Brain microvascular endothelial cell (primary cell): Measurements from ENCODE around the gene PLCB1.

Experiments
- DNase-seq: peaks from one replicate; pipeline ENCODE4 v3.0.0-alpha.2; 2020
- H3K27ac ChIP-seq: fragments of 250-450 bp; sonication (Bioruptor Pico); 2 replicates; pipeline ENCODE4 v1.5.1; 2020; ENCODE audit warnings: mild to moderate bottlenecking, moderate library complexity
- H3K27me3 ChIP-seq: fragments of 250-450 bp; sonication (Bioruptor Pico); replicated peaks from 2 replicates; pipeline ENCODE4 v1.5.1; 2020; ENCODE audit warnings: mild to moderate bottlenecking
- H3K36me3 ChIP-seq: fragments of 250-450 bp; sonication (Bioruptor Pico); replicated peaks from 2 replicates; pipeline ENCODE4 v1.5.1; 2020; ENCODE audit warnings: mild to moderate bottlenecking
- H3K4me3 ChIP-seq: 2 replicates; pipeline ENCODE4 v1.5.1; 2011; ENCODE audit warnings: low read depth, mild to moderate bottlenecking, control low read depth, low read length, moderate library complexity
- CTCF ChIP-seq: IDR thresholded peaks from 2 replicates; pipeline ENCODE4 v1.5.1; 2011; ENCODE audit warnings: low read depth, mild to moderate bottlenecking, moderate library complexity, low read length, control low read depth, inconsistent platforms; ENCODE audit errors: missing control alignments
- in situ Hi-C: cut with HindIII; loops from 2 replicates; pipeline ENCODE4 v1.10.0; 2017; ENCODE audit warnings: low sequenced_read_pairs, low pct_ligation_motif_present

PLCB1 gene

GRCh38 chr20:8855315-8855714 is 723.2 kb downstream of the PLCB1 start:
- no peak for DNase-seq
- H3K27ac ChIP-seq: no peak overlapping the region
- no peaks in the 10 kb centered on the region for H3K36me3 ChIP-seq
- H3K4me3 ChIP-seq: no peak overlapping the region
- in situ Hi-C loops: no loop called here
- no peak for TF ChIP-seq CTCF
- H3K27me3 ChIP-seq: no peaks in the 10 kb centered on the region

GRCh38 chr20:8856668-8857067 is 724.6 kb downstream of the PLCB1 start:
- Histone ChIP-seq H3K36me3 (no peaks in the 10 kb centered on the region), H3K4me3 (no peak overlapping the region), H3K27ac (no peak overlapping the region), H3K27me3 (no peaks in the 10 kb centered on the region)
- in situ Hi-C loops: no loop called here
- no peak for TF ChIP-seq CTCF
- DNase-seq: no peak

GRCh38 chr20:8858181-8858787 is 726.2 kb downstream of the PLCB1 start:
- no peak overlapping the region for H3K27ac ChIP-seq
- in situ Hi-C loops: no loop called here
- no peaks in the 10 kb centered on the region for H3K27me3 ChIP-seq
- H3K36me3 ChIP-seq: no peaks in the 10 kb centered on the region
- no peak overlapping the region for H3K4me3 ChIP-seq
- no peak for TF ChIP-seq CTCF
- peak; percentile 19 for DNase-seq

GRCh38 chr20:8860011-8860495 is 728.0 kb downstream of the PLCB1 start:
- Histone ChIP-seq H3K27me3 (no peaks in the 10 kb centered on the region), H3K27ac (peak overlapping the region; percentile 77), H3K4me3 (no peak overlapping the region), H3K36me3 (no peaks in the 10 kb centered on the region)
- DNase-seq: peak; percentile 82
- no peak for TF ChIP-seq CTCF
- in situ Hi-C loops: no loop called here

GRCh38 chr20:8862092-8862491 is 730.0 kb downstream of the PLCB1 start:
- no peaks in the 10 kb centered on the region for H3K27me3 ChIP-seq
- H3K4me3 ChIP-seq: no peak overlapping the region
- H3K36me3 ChIP-seq: no peaks in the 10 kb centered on the region
- no peak for TF ChIP-seq CTCF
- H3K27ac ChIP-seq: no peak overlapping the region
- in situ Hi-C loops: no loop called here
- DNase-seq: no peak

GRCh38 chr20:8865636-8866035 is 733.6 kb downstream of the PLCB1 start:
- DNase-seq: no peak
- Histone ChIP-seq H3K27me3 (no peaks in the 10 kb centered on the region), H3K27ac (no peak overlapping the region), H3K36me3 (no peaks in the 10 kb centered on the region), H3K4me3 (no peak overlapping the region)
- no peak for TF ChIP-seq CTCF
- in situ Hi-C loops: no loop called here
